Stimulated activated CD8-positive, alpha-beta memory T cell treated with anti-CD3 and anti-CD28 coated beads, Interleukin-15, amount 100 ng/mL, for 48 hours (primary cell): ENCODE measurements around the gene LRRTM3.

ENCODE experiments used
- DNase-seq, 2 donors: peaks; one replicate each; pipeline ENCODE4 v3.0.0-alpha.2; 2020; ENCODE audit warnings: low read depth in 2 of 2

Gene LRRTM3

DNA sequence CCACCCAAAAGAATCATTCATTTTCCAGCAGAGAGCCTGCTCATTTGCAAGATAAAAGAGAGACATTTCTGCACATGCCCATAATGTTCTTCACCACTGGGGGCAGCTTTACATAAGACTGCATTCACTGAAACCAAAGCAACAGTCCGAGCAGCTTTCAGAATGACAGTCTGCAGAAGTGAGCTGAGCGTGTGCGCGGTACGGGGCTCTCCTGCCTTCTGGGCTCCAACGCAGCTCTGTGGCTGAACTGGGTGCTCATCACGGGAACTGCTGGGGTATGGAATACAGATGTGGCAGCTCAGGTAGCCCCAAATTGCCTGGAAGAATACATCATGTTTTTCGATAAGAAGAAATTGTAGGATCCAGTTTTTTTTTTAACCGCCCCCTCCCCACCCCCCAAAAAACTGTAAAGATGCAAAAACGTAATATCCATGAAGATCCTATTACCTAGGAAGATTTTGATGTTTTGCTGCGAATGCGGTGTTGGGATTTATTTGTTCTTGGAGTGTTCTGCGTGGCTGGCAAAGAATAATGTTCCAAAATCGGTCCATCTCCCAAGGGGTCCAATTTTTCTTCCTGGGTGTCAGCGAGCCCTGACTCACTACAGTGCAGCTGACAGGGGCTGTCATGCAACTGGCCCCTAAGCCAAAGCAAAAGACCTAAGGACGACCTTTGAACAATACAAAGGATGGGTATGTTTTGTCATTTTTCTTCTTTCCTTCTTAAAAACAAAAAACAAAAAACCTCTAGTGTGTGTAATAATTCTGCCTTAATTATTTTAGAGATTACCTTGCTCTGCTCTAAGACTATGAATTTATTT lies at the start of gene LRRTM3:
LRRTM3 (plus strand) TSS at position 141 of the 820 bp plus-strand sequence.
- DNase-seq: peak; percentile 1 to 3

DNA sequence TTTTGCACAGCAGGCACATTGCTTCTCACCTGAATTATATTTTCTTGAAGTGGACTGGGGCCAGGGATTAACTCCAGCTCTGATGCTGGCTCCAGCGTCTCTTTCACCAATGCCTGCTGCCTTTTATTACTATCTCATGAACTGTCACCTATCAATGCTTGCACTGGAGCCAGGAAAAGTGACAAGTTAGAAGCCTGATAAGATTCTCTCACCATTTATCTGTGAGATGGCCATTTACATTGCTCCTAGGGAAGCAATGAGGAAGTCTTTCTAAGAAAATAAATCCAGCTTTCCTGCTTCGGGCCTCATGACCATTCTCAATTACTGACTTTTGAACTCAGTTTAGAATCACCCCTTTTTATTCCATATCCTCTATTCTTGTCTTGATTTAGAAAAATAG lies 48.5 kb upstream of the LRRTM3 start:
- DNase-seq: no peak

DNA sequence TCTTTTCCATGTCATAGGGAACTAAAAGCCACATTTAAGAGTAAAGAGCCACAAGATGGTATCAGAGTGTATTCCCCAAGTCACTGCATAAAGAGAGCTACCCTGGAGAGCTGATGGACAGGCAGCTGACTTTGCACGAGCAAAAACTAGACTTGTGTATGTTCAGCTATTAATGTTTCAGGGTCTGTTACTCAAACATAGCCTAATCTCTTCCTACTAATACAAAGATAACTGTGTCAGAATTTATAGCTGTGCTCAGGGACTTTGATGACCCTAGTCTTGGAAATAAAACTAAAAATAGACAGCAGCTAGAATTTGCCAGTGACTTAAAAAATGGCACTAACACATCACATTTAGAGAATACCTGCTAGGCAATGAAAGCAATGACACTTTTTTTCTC lies 45.5 kb upstream of the LRRTM3 start:
- DNase-seq: no peak

- no peak for DNase-seq
These were observed 45.0 kb upstream of the LRRTM3 start for GRCh38 chr10:66880826-66881225.

DNA sequence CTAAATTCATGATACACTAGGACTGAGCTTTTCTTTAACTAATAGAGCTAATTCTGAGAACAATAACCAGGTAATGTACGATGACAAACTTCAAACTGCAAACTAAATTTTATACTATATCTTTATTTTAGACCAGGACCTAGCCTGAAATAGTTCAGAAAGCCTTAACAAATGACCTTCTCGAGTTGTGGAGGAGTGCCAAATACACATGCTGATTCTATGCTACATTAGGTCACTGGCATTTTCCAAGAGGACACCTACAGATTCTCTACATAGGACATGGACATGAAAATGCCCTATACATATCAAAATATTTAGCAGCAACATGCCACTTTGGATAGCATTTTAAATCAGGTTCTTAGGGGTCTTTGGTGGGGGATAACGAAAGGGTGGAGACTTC lies 44.0 kb upstream of the LRRTM3 start:
- DNase-seq: no peak

- DNase-seq: no peak
These were observed 43.6 kb upstream of the LRRTM3 start for GRCh38 chr10:66882271-66882670.

DNA sequence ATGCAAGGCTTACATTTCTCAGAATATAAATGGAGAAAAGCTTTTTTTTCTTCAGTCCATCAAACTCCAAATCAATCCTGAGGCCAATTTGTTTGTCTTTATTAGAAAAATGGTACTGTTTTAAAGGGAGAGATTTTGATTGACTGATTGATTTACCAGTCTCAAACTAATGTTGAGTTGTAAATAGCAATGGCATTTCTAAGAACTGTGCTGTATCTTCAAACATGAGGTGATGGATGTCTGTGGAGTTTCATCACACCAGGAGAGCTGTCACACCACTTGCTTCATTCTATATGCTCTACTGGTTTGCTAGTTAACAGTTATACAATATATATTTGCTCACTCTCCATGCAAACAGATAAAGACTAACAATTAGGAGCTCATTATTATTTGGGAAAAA lies 39.0 kb upstream of the LRRTM3 start:
- no peak for DNase-seq

GRCh38 chr10:66888237-66888636 lies 37.6 kb upstream of the LRRTM3 start:
- no peak for DNase-seq

GRCh38 chr10:66892871-66893270 lies 33.0 kb upstream of the LRRTM3 start:
- no peak for DNase-seq

GRCh38 chr10:66910671-66911070 lies 15.2 kb upstream of the LRRTM3 start:
- no peak for DNase-seq

DNA sequence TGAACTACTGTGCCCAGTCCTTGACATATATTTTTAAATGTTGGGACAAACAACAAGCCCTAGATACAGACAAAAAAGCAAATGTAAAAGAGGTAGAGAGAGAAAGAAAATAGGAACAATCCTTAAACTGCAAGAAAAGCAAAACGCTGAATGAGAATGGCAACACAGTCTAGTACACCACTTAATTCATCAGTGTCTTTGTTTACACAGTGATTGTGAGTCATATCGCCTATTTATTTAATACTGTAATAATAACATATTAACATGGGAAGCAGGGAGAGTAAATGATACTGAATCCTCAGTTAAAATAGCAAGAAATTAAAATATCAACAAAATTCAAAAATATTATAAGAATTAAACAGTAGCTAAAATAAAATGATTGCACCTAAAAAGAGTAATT lies 9.8 kb upstream of the LRRTM3 start:
- DNase-seq: no peak

DNA sequence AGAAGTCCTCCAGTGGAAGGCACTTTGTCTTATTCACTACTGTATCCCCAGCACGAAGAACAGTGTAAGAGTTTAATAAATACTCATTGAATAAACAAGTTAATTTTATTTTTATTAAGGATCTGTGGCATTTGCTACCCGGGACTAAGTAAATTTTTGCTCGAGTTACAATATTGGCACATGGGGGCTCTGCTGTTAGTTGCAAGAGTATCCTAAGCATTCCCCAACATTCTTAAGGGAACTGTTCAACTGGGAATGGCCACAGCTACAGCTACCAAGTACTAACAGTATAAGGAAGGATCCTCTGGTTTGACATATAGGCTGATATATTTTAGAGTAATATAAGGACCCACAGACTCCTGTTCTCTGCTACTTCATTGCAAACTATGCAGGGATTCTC lies 8.7 kb upstream of the LRRTM3 start:
- DNase-seq: no peak

DNA sequence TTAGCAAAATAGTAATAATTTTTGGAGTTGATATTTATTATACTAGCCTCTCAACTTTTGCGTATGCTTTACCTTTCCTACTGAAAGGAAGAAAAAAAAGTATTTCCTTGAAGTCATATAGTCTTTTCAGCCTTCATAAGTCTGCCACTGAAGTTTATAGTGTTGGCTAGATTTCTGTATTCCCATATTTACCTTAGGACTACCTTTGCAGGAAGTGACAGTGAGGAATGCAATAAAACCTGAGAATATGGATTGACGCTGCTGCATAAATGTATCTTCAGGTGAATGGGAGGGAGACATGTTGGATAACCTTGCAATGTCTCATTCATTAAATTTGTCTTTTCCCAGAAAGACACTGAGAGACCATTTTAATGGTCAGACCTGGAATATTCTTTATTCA lies 6.6 kb upstream of the LRRTM3 start:
- no peak for DNase-seq

DNA sequence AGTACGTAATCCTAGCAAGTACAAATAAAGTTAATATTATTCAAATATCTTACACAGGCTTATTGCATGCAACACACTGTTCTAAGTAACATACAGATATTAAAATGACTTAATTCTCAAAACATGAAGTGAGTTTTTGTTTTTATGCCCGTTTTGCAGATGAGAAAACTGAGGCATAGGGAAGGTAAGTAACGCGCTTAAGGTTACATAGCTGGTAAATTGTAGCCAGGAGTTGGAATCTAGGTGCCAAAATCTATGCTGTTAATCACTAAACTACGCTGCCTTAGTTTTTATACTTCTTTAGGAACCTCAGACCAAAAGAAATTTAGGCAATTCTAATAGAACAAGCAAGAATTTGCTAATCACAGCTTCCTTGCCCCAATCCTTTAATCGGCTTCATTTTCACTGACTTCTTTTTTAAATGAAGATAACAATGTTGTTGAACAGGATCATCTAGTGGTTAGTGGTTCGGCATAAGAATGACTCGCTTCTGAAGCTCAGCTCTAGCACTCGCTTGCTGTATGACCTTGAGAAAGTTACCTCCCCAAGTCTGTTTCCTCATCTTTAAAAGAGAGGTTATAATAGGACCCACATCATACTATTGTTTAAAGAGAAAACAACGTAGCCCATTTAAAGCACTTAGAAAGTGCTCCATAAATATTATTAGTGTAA lies 1.0 kb upstream of the LRRTM3 start:
- DNase-seq: no peak

DNA sequence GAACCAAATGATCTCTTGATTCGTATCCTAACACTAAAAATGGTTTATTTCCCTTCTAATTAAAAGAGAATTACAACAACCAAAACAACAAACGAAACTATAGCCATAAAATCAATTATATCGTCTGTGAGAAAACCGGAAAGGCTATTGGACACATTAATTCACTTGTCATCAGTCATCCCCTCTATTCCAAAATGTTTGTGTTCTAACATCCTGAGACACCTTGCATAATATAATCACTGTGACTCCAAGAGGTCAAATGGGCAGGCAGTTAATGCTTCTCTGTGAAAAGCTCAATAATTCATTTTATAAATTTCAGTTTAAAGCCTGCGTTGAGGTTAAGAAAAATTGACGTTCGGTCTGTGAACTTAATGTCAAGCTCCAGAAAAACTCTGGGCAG lies 463 bp upstream of the LRRTM3 start:
- DNase-seq: no peak

- DNase-seq: no peak
These were observed 1.0 kb downstream of the LRRTM3 start for GRCh38 chr10:66926841-66927240.

DNA sequence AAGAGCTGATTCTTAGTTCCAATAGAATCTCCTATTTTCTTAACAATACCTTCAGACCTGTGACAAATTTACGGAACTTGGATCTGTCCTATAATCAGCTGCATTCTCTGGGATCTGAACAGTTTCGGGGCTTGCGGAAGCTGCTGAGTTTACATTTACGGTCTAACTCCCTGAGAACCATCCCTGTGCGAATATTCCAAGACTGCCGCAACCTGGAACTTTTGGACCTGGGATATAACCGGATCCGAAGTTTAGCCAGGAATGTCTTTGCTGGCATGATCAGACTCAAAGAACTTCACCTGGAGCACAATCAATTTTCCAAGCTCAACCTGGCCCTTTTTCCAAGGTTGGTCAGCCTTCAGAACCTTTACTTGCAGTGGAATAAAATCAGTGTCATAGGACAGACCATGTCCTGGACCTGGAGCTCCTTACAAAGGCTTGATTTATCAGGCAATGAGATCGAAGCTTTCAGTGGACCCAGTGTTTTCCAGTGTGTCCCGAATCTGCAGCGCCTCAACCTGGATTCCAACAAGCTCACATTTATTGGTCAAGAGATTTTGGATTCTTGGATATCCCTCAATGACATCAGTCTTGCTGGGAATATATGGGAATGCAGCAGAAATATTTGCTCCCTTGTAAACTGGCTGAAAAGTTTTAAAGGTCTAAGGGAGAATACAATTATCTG lies 1.6 kb downstream of the LRRTM3 start:
- no peak for DNase-seq

- DNase-seq: no peak
These were observed 2.3 kb downstream of the LRRTM3 start for GRCh38 chr10:66927971-66928770.

GRCh38 chr10:66928776-66929175 lies 2.9 kb downstream of the LRRTM3 start:
- no peak for DNase-seq

DNA sequence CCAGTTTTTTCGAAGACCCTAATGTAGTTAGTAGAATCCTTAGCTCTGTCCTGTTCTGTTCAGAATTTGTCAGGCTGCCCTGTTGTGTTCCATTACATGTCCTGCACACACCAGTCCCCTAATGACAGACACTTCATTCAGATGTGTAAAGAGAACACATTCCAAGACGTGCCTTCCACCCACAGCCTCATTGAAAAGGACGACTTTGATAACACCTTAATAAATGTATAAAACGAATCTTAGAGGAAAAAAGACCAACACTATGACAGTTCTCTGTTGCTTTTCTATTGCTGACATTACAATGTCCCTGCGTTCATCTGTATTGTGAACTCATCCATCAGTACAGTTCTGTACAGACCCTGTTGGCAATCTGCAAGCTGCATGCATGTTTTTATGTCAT lies 3.5 kb downstream of the LRRTM3 start:
- no peak for DNase-seq

- no peak for DNase-seq
These were observed 5.6 kb downstream of the LRRTM3 start for GRCh38 chr10:66931340-66931948.

DNA sequence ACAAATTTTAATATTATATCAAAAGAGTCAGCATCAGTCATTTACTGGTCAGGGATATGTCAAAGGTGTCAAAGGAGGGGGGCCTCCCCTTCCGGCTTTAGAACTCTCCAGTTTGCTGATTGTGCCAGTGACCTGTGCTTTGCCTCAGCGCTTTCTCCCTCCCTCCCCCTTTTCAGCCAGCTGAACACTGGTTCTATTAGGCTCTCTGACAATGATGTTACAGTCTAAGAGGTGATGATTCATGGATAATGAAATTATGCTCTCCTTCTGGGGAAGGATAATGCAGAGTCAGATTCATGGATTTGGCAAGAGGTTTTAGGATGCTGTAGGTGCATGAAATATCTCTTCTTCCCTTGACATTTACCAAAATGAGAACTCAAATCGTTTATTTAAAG lies 6.1 kb downstream of the LRRTM3 start:
- no peak for DNase-seq
